Neutrophil (primary cell): ENCODE data around the gene HSD17B8.

Experiments used
- H3K27ac ChIP-seq: fragments of 200-600 bp; sonication (generic); 2 replicates; pipeline ENCODE4 v1.5.1; 2016; ENCODE audit warnings: mild to moderate bottlenecking, moderate library complexity
- H3K27me3 ChIP-seq: fragments of 200-600 bp; sonication (generic); 2 replicates; pipeline ENCODE4 v1.6.0; 2016; ENCODE audit warnings: mild to moderate bottlenecking
- H3K36me3 ChIP-seq: fragments of 200-600 bp; sonication (generic); 2 replicates; pipeline ENCODE4 v1.5.1; 2017
- H3K4me1 ChIP-seq, 2 experiments: fragments of 200-600 bp in 1 of 2; sonication (generic) in 1 of 2; 1 replicate in 1 of 2; 2 replicates in 1 of 2; pipeline versions ENCODE4 v1.5.1 to v1.6.1; 2013 to 2016; ENCODE audit warnings: low read depth in 1 of 2, low read length in 1 of 2, mild to moderate bottlenecking in 1 of 2, moderate library complexity in 1 of 2; ENCODE audit not compliant: control insufficient read depth in 1 of 2, insufficient read depth in 1 of 2
- H3K4me3 ChIP-seq, 2 experiments: fragments of 200-600 bp in 1 of 2; sonication (generic) in 1 of 2; 1 replicate in 1 of 2; 2 replicates in 1 of 2; pipeline ENCODE4 v1.5.1; 2013 to 2016; ENCODE audit warnings: low read depth in 1 of 2, low read length in 1 of 2, mild to moderate bottlenecking in 1 of 2, moderate library complexity in 1 of 2
- H3K9me3 ChIP-seq: fragments of 200-600 bp; sonication (generic); 2 replicates; pipeline ENCODE4 v1.5.1; 2016
- CTCF ChIP-seq: fragments of 200-600 bp; sonication (generic); IDR thresholded peaks from 2 replicates; pipeline ENCODE4 v1.5.1; 2016; ENCODE audit warnings: antibody characterized with exemption

The HSD17B8 gene

GRCh38 chr6:33200219-33201146 lies 4.0 kb upstream of the HSD17B8 start, which contains the start of the genes RXRB and SLC39A7:
Gene RXRB, minus strand, starts transcription at chr6:33200665. Its CDS starts 189 bp downstream, at chr6:33200476.
Gene SLC39A7, plus strand, starts transcription at chr6:33200867. Its CDS starts 379 bp downstream, at chr6:33201246.
- Histone ChIP-seq H3K9me3 (no peaks in the 10 kb centered on the region), H3K4me1 (peaks cover 44 to 49% of the 10 kb centered on the region in 2 experiments), H3K27me3 (no peaks in the 10 kb centered on the region), H3K36me3 (peaks cover 52% of the 10 kb centered on the region), H3K4me3 (peak within 1 kb of the TSS; percentile 84 to 99), H3K27ac (peak within 1 kb of the TSS; percentile 98)
- no peak for TF ChIP-seq CTCF

GRCh38 chr6:33201147-33201545 lies 3.3 kb upstream of the HSD17B8 start:
- Histone ChIP-seq H3K27me3 (peaks cover 4% of the 10 kb centered on the region), H3K27ac (peak overlapping the region; percentile 98), H3K4me3 (peak overlapping the region; percentile 84 to 99), H3K4me1 (peaks cover 44 to 49% of the 10 kb centered on the region in 2 experiments), H3K36me3 (peaks cover 45% of the 10 kb centered on the region), H3K9me3 (no peaks in the 10 kb centered on the region)
- TF ChIP-seq CTCF, result no peak

GRCh38 chr6:33201935-33202334 lies 2.5 kb upstream of the HSD17B8 start:
- Histone ChIP-seq H3K36me3 (peaks cover 37% of the 10 kb centered on the region), H3K9me3 (no peaks in the 10 kb centered on the region), H3K4me3 (peak overlapping the region; percentile 84 to 99), H3K27me3 (peaks cover 12% of the 10 kb centered on the region), H3K27ac (no peak overlapping the region), H3K4me1 (peaks cover 44 to 49% of the 10 kb centered on the region in 2 experiments)
- TF ChIP-seq CTCF, result no peak

- Histone ChIP-seq H3K9me3 (no peaks in the 10 kb centered on the region), H3K4me1 (peaks cover 43 to 55% of the 10 kb centered on the region in 2 experiments), H3K27ac (no peak overlapping the region), H3K27me3 (peaks cover 21% of the 10 kb centered on the region), H3K36me3 (peaks cover 29% of the 10 kb centered on the region), H3K4me3 (no peak overlapping the region)
- TF ChIP-seq CTCF, result no peak
Measured at GRCh38 chr6:33202799-33203198, 1.7 kb upstream of the HSD17B8 start.

- Histone ChIP-seq H3K27ac (peak overlapping the region; percentile 30), H3K9me3 (no peaks in the 10 kb centered on the region), H3K36me3 (peaks cover 23% of the 10 kb centered on the region), H3K4me1 (peaks cover 45 to 60% of the 10 kb centered on the region in 2 experiments), H3K4me3 (peak overlapping the region; percentile 74 to 81), H3K27me3 (peaks cover 21% of the 10 kb centered on the region)
- TF ChIP-seq CTCF, result no peak
Measured at GRCh38 chr6:33203443-33204164, 851 bp upstream of the HSD17B8 start.
